Activated CD8-positive, alpha-beta memory T cell treated with anti-CD3 and anti-CD28 coated beads for 1 hour (primary cell): ENCODE results near the gene DSCAM.

Experiments
- DNase-seq, 2 donors: peaks; one replicate each; pipeline ENCODE4 v3.0.0-alpha.2; 2020; ENCODE audit warnings: low read depth in 1 of 2; ENCODE audit errors: extremely low read depth in 1 of 2

The DSCAM gene

GRCh38 chr21:39966786-39967185 is 880.2 kb downstream of the DSCAM start:
- DNase-seq = no peak

GRCh38 chr21:39965026-39965425 is 881.9 kb downstream of the DSCAM start:
- DNase-seq = no peak

GRCh38 chr21:39961251-39961650 is 885.7 kb downstream of the DSCAM start:
- DNase-seq = no peak
